ENCODE measurements around the gene FANK1. TPM values are rescaled to one million over a fixed set of nuclear protein-coding genes. Genes with fewer than 3 reads are reported as not detected.

Gene FANK1
- total RNA-seq, 4 donors from 2014 or later, result 8.4 to 17.2 (median 9.9) TPM

- intact Hi-C loops (cut with DNase I), result no loop called here
- WGBS, 2 donors, result 67 to 70% methylated on average over 2 of the region's 2 CpGs
- H3K27ac ChIP-seq, result no peak overlapping the region
- no peak overlapping the region for H3K4me3 ChIP-seq (replicated peaks in 1 of 3)
- TF ChIP-seq CTCF (IDR thresholded peaks at IDR 0.05) (no peak), POLR2A (IDR thresholded peaks at IDR 0.05) (no peak)
- no peak for DNase-seq
- H3K4me1 ChIP-seq, result no peaks in the 10 kb centered on the region
- no peaks in the 10 kb centered on the region for H3K36me3 ChIP-seq
- no peaks in the 10 kb centered on the region for H3K9me3 ChIP-seq
- no peaks in the 10 kb centered on the region for H3K27me3 ChIP-seq
These were observed 121.7 kb downstream of the FANK1 start for GRCh38 chr10:126017961-126018560.

- no peaks in the 10 kb centered on the region for H3K36me3 ChIP-seq
- WGBS, 2 donors, result 94% methylated on average over 5 of the region's 5 CpGs
- TF ChIP-seq POLR2A (IDR thresholded peaks at IDR 0.05), result no peak
- no peak for TF ChIP-seq CTCF (IDR thresholded peaks at IDR 0.05)
- H3K27me3 ChIP-seq, result no peaks in the 10 kb centered on the region
- intact Hi-C loops (cut with DNase I), result no loop called here
- no peaks in the 10 kb centered on the region for H3K9me3 ChIP-seq
- DNase-seq, result no peak
- no peak overlapping the region for H3K27ac ChIP-seq
- H3K4me3 ChIP-seq (replicated peaks in 1 of 3), result no peak overlapping the region
- H3K4me1 ChIP-seq, result no peaks in the 10 kb centered on the region
These were observed 125.6 kb downstream of the FANK1 start for GRCh38 chr10:126021833-126022500.

- Histone ChIP-seq H3K27ac (no peak overlapping the region), H3K4me3 (replicated peaks in 1 of 3) (no peak overlapping the region), H3K27me3 (no peaks in the 10 kb centered on the region), H3K4me1 (no peaks in the 10 kb centered on the region), H3K36me3 (no peaks in the 10 kb centered on the region), H3K9me3 (no peaks in the 10 kb centered on the region)
- intact Hi-C loops (cut with DNase I), result no loop called here
- no peak for DNase-seq
- 94 to 97% methylated on average over 5 of the region's 5 CpGs for WGBS, 2 donors
- TF ChIP-seq POLR2A (IDR thresholded peaks at IDR 0.05) (no peak), CTCF (IDR thresholded peaks at IDR 0.05) (no peak)
These were observed 126.5 kb downstream of the FANK1 start for GRCh38 chr10:126022841-126023240.

- H3K27ac ChIP-seq, result no peak overlapping the region
- intact Hi-C loops (cut with DNase I), result no loop called here
- DNase-seq, result no peak
- no peaks in the 10 kb centered on the region for H3K27me3 ChIP-seq
- H3K36me3 ChIP-seq, result no peaks in the 10 kb centered on the region
- TF ChIP-seq CTCF (IDR thresholded peaks at IDR 0.05), result no peak
- TF ChIP-seq POLR2A (IDR thresholded peaks at IDR 0.05), result no peak
- no peaks in the 10 kb centered on the region for H3K4me1 ChIP-seq
- WGBS, 2 donors, result 64 to 79% methylated on average over 1 of the region's 1 CpG
- no peak overlapping the region for H3K4me3 ChIP-seq (replicated peaks in 1 of 3)
- H3K9me3 ChIP-seq, result no peaks in the 10 kb centered on the region
These were observed 131.3 kb downstream of the FANK1 start for GRCh38 chr10:126027692-126028091.

GRCh38 chr10:126029999-126030398, 133.6 kb downstream of the FANK1 start:
- no peaks in the 10 kb centered on the region for H3K4me1 ChIP-seq
- no peak for DNase-seq
- H3K4me3 ChIP-seq (replicated peaks in 1 of 3), result no peak overlapping the region
- TF ChIP-seq POLR2A (IDR thresholded peaks at IDR 0.05) (no peak), CTCF (IDR thresholded peaks at IDR 0.05) (no peak)
- no peaks in the 10 kb centered on the region for H3K36me3 ChIP-seq
- H3K27ac ChIP-seq, result no peak overlapping the region
- no peaks in the 10 kb centered on the region for H3K9me3 ChIP-seq
- intact Hi-C loops (cut with DNase I), result no loop called here
- 92 to 94% methylated on average over 3 of the region's 3 CpGs for WGBS, 2 donors
- H3K27me3 ChIP-seq, result no peaks in the 10 kb centered on the region
